GM18909 (cell line): Measurements from ENCODE around the gene FNBP1.
A peak's percentile ranks its signal among the peaks of the same experiment; 100 is the strongest.
"Not testable (repeated sequence)": the region's sequence is repeated elsewhere in the genome, so short reads cannot be mapped to it uniquely, and the experiment has no call there.

Source experiments
- ATAC-seq: cut with Tn5 transposase; IDR thresholded peaks from one replicate; pipeline ENCODE4 v1.9.1; 2021; ENCODE audit warnings: mild to moderate bottlenecking; ENCODE audit not compliant: unreplicated experiment, poor library complexity

FNBP1 gene

DNA sequence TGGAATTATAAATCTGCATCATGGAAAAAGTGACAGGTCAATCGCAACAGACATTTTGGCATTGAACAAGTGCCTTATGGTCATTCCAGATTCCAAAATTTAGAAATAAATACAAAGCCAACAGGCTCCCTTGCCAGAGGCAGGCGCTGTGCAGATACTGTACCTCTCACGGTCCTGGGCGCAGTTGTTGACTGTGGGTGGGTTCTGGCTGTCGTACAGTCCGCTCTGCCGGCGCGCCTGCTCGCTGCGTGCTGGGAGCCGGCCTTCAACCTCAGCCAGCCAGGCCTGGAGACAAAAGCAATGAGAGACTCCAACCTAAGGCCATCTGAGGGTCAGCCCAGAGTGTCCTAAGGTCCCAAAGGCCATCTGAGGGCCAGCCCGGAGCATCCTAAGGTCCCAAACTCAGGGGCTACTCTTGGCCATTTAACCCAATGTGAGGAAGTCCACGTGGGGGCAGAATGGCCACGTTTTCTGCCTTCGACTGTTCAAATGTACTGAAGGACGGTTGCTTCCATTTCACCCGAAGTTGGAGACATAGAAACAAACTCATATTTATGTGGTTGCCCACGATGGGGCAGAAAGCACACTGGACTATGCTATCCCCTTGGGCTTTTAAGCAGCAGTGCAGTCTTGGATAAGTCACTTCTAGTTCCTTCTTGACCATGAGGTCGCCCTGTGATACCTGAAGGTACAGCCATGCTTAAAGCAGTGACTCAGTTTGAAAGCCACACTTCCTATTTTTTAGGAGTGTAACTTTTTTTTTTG, 142.5 kb downstream of the FNBP1 start:
- ATAC-seq = peak; percentile 67

DNA sequence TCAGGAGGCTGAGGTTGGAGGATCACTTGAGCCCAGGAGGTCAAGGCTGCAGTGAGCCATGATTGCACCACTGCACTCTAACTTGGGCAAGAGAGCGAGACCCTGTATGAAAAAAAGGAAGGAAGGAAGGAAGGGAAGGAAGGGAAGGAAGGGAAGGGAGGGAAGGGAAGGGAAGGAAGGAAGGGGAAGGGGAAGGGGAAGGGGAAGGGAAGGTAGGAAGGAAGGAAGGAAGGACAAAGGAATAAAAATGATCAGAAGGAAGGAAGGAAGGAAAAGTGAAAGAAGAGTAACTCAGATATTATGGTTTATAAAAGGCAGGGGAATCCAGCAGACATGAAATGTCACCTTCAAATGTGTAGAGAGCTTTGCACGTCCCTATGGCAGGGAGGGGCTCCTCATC, 143.4 kb downstream of the FNBP1 start:
- no peak for ATAC-seq

DNA sequence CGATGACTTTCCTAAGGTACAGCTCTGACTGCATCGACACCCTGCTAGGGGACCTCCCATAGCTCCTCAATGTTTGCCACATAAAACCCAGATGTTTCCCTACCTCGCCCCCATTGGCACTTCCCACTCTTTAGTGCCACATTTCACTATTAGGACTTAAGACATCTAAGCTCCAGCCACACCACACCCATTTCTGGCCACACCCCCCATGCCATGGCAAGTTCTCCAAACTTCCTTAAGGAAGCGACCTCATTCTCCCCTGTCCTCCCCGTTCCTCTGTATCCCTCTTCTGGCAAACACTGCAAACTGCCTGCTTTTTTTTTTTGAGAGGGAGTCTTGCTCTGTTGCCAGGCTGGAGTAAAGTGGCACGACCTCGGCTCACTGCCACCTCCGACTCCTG, 144.8 kb downstream of the FNBP1 start:
- ATAC-seq = no peak

DNA sequence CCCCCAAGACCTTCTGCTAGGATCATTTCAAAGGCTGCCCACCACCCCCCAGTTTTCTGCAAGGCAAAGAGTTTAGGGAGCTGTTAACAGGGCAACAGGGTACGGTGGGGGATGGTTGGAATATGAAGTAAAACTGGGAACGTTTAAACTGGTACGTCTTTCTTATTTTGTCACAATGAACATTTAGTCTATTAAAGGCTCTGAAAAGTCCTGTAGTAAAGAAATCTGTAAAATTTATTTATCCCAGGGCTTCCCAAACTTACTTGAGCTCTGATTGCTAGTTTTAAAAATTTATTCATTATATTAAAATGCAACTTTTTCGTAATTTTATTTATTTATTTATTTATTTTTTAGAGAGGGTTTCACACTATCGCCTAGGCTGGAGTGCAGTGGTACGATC, 145.7 kb downstream of the FNBP1 start:
- ATAC-seq = no peak

DNA sequence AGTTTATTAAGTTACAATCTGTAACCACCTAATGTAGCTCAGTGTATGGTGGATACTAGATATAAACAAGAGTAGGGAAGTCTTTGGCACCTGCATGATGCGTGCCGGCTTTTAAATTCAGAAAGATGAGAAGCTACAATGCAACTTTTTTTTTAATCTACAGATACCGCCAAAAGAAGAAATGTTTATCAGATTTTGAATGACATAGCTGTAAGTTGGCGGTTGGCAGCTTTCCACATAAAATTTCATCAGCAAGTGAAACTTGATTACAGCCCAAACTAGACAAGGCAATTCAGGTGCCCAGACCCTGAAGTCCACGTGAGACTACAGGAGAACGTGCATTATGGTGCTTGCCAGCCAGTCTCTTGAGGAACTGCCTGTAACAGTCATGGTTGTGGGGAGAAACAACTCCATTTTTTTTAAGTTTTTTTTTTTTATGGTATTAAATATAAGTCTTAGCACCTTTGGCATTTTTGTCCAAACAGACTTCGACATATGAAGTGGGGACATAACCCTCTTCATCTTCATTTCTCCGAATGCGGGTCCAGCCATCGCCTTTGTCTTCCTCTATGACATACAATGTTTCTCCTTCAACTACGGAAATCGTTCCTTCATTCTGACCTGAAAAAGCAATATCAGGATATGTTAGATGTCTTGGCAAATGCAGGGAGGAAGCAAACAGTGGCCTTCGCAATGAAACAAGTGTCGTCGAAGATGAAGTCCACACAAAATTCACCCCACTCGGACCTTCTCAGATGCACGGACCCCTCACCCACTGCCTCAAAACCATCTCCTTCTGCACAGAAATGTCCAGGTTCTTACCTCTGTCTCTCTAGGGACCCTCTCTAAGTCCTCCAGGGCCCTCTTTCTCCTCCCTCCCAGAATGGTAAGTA, 147.4 kb downstream of the FNBP1 start:
- ATAC-seq = no peak

DNA sequence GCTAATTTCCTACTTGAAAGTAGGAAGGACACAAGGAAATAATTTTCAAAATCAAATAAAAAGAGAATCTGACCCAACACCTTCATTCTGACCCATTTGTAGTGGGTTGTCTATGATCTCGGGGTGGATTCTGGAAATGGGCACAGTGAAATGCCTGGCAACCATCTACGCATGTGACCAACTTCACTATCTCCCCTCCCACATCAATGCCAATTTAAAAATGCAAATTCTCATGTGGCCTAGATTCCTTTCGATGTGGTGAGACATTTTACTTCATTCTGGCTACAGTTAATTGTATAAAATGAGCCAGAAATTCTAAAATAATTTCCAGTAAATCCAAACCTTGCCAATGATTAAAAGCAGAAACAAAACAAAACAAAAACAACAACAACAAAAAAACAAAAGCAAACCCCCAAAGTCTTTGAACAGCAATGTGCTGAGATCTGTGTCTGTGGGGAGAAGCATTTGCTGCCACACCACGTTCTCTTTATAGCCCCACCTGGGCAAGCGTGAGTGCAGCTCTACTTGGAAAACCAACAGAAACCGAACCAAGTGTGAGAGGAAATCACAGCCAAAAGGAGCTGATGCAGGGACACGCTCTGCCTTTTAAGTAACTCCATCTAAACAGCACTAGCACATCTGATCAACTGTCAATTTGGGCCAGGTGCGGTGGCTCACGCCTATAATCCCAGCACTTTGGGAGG, 148.7 kb downstream of the FNBP1 start:
- ATAC-seq = no peak

DNA sequence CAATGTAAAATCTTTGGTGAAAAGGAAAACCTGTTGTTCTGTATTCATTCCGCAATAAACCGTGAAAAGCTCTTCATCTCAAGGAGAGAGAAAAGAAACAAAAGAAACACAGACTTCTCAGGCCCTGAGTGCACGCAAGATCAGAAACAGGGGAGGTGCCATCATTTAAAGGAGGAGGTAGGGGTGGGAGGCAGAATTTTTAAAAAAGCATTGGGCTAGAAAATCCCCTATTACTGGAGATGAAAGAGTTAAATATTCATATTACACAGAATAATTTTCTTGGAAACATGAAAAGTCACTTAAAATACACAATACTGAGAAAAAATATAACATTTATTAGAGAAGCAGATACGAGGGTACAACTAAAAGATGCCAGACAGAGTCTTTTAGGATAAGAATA, 151.4 kb downstream of the FNBP1 start:
- ATAC-seq = no peak

DNA sequence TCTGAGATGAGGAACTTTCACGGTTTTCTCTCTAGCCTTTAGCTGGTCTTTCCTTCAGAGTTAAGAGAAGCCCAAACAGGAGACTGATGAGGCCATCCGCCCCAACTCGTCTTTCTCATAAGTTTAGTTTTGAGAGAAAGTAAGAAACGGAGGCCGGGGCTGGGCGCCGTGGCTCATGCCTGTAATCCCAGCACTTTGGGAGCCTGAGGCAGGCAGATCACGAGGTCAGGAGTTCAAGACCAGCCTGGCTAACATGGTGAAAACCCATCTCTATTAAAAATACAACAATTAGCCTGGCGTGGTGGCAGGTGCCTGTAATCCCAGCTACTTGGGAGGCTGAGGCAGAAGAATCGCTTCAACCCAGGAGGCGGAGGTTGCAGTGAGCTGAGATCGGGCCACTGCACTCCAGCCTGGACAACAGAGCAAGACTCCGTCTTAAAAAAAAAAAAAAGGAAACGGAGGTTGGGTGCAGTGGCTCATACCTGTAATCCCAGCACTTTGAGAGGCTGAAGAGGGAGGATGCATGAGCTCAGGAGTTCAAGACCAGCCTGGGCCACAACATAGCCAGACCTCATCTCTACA, 152.2 kb downstream of the FNBP1 start:
- ATAC-seq = not testable (repeated sequence)

DNA sequence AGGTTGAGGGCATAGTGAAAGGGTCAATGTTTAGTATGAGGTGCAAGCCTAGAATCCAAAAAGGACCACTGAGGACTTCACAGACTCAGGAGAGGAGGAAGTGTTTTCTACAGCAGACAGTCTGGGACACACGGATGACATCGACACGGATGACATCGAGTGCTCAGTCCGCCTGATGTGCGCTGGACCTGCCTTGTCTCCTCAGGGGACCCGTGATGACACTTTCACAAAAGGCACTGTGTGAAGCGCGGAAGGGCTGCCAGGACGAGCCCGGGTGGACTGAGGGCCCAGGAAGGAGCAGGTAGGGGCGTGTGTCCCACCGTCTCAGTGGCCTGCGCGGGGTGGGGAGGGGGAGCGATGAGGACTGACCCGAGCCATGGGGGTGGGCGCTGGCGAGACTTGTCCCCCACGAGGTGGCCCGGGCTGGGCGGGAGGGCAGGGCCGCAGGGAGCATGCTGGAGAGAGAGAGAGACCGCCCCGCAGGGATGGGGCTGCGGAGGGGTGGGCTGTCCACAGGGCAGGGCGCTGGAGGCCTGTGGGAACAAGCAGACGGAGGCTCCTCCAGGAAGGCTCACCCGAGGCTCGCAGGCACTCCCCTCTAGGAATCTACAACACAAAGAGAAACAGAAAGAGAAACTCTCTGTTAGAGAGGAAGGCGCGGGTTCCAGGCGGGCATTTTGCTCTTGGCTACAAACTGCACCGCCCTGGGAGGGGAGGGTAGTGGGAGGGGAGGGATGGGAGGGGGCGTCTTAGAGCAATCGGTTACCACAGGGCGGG, 152.9 kb downstream of the FNBP1 start:
- ATAC-seq = no peak

DNA sequence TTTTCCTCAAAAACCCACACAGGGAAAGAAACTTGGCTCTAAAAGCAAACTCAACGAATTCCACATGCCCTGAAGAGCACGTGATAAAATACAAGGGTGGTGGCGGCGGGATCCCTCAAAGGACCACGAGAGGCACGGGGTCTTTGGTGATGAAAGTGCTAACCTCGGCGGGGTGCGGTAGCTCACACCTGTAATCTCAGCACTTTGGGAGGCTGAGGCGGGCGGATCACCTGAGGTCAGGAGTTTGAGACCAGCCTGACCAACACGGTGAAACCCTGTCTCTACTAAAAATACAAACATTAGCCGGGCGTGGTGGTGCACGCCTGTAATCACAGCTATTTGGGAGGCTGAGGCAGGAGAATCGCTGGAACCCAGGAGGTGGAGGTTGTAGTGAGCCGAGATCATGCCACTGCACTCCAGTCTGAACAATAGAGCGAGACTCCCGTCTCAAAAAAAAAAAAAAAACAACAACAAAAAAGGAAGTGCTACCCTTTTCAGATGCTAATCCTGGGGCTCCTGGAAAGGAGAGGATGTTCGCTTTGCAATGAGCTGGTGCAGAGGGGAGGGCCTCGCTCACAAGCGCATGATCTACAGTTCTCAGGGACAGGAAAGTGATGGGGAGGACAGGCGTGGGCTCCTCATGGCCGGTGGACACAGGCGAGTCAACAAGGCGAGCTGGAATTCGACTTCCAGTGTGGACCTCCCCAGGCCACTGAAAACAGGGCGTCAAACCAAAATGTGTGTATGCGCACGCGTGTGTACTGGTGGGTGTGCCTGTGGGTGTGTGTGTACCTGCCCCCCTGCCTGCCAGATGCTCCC, 153.7 kb downstream of the FNBP1 start:
- no peak for ATAC-seq

DNA sequence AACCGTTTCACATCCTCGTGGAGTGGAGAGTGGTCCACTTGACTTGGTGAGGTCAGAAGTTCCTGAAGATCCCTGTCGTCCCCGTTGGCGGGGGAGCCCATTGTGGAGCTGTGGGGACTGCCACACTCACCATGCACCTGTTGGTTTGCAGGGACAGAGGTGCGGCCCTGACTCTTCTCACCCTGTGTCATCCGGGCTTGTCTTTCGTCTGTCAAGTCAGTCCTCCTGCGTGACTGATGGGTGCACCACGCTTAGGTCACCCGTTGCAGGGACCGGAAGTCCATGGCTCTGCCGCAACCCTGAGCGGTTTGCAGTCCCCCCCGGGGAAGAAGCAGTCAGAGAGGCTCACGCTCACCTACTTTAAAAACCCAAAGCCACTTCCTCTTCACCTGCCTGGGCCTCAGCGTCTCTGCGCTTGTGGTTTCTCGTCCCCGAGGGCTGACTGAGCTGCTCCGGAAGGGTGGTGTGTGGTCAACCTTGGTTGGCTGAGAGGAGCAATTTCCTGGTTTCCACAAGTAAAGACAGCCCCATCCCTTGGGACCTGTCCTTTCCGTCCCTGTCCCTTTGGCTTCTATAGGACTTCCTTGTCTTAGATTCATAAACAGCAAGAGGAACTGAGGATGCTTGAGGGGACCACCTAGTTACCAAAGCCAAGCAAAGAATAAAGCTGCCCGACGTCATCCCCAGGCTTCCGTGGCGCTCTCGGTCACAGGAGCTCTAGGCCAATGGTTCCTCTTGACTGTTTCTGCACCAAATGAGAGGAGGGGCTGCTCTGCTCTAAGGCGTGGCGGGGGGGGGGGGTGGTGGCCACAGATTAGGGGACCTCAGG, 154.5 kb downstream of the FNBP1 start:
- peak; percentile 62 for ATAC-seq

DNA sequence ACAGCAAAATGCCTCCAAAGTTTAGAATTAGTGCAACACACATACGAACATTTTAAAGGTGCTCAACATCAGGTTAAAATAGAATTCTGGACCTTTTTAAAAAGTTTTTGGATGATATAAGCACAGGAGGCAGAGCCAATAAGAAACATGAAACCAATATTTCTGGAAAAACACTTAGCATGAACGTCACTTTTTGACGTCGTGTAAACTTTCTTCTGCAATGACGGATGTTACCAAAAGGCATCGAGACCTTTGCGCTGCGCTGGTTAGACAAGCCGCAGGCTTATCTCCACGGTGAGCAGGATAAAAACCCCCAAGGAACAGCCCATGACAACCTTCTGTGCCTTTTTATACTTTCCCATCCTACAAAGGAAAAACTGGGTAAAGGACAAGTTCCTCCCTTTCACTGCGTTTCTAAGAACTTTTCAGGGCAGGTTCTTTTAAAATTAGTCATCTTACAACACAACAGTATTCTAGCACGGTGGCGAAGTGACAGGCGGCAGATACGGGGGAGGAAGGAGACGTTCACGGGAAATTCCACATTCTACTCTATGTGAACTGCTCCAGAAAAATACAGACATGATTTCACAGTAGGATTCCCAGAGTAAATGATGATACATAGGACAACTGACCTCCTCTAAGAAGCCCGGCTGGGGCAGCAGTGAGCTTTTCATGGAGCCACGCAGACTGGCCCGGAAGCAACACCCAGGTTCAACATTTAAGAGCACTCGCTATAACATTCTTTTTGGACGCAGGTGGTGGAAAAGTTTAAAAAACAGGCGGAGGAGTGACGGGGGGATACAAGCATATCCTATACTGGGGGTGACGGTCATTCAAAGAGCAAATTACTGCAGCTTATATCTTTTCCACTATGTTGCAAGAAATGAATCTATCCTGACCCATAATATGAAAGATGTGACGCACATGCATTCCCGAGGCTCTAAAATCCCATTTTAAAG, 155.4 kb downstream of the FNBP1 start:
- no peak for ATAC-seq

DNA sequence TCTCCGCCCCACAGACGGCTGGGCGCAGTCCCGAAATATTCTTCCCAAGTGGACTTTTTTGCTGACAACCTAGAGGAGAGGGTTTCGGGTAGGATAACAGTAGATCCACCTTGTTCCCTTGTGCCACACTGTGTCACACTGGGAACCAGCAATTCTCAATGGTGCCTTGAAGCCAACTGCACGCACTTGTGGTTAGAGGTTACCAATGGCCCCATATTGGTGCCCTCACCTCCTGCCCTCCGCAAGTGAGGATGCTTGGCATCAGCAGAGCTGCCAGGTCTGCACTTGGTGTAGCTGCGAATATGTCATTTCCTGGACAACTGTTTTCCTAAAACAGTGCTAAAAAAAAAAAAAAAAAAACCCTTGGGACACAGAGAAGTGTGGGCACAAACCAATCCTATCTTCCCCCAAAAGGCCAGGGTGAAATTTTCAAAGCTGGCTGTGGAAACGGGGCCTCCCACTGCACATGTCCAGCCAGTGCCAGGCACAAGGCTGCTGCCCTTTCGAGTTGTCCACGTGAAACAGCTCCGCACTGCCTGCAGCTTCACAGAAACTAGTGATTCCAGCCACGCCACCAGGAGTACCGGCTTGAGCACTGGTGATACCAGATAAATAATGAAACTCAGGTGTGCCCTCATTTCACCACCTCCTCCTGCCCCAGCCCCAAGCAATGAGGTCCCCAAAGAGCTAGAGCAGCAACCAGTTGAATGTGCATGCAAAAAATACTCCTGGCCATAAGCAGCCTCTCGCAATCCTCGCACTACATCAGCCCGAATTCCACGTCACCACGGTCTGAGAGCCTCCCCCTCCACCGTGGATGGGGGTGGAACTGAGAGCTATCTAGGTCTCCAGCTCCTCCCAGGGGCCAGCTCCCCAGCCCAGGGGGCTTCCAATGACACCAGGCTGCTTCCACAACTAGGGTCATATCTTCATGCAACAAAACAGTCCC, 156.5 kb downstream of the FNBP1 start:
- ATAC-seq = no peak

DNA sequence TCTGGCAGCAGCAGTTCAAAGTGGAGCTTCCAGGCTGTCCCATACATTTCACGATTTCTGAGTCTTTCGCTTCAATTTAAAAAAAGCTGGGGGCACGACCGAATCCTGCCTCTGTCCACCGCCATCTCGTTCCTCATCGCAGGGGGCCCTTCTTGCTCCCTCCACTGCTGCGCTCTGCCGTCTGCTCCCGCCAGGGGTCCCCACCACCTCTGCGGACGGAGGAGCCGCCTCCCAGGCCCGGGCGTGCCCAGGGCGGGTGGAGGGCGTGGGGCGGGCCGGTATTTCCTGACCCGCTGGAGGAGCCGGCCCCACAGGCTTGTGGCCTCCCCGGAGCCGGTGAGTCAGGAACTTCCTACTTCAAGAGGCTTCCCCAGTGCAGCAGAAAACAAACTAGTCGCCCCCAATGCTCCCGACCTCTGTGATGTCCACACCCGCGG, 157.3 kb downstream of the FNBP1 start:
- peak; percentile 28 for ATAC-seq

DNA sequence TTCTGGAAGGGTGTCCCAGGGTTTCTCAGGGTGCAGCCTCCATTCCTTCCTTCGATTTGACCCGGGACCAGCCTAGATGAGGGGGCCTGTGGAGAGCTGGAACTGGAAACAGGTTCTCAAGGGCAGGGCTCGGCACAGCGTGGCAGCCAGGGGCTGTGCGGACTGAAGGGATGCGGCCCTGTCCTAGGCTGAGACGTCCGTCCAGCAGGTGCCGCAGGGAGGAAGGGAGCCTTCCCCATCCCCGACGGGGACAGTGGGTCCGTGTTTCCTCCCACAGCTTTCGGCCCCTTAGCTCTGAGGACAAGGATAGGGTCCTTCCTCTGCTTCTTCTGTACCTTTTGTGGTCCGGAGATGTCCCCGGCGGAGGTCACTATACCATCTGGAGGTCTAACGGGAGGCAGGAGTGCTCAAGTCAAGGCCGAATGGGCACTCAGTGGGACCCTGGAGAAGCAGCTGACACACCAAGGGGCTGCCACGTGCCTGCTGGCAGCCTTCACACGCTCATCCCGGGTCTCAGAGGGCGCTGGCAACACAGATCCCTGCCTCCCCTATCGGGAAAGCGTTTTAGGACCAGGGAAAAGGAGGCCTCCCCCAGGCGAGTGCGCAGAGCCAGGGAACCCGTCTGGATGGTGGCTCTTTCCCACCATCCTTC, 157.8 kb downstream of the FNBP1 start:
- no peak for ATAC-seq
